Left ventricle myocardium superior (tissue), 1 donor: Measurements from ENCODE around the gene TNFSF13B. TPM values are rescaled to one million over a fixed set of nuclear protein-coding genes. Genes with fewer than 3 reads are reported as not detected.
A peak's percentile ranks its signal among the peaks of the same experiment; 100 is the strongest.
"Not testable (repeated sequence)": the region's sequence is repeated elsewhere in the genome, so short reads cannot be mapped to it uniquely, and the experiment has no call there.

Experiments
- ATAC-seq: fragments of 200-7000 bp; cut with Tn5 transposase; one replicate; pipeline ENCODE4 v1.9.1; 2020; ENCODE audit warnings: mild to moderate bottlenecking, moderate library complexity
- DNase-seq: peaks from one replicate; pipeline ENCODE4 v3.0.0-alpha.2; 2020
- intact Hi-C: fragments of 100-400 bp; cut with micrococcal nuclease; formaldehyde crosslinking; loops from one replicate; pipeline ENCODE4 v1.11.0; 2022
- long read RNA-seq: library from polyadenylated mRNA; unstranded; transcript quantifications from one replicate; pipeline ENCODE4 v2.0.0, GENCODE V29; 2021
- total RNA-seq: library from RNA; stranded (reverse); fragmentation: NEBNext Ultra II Directional; extraction: Animal tissue kit (Norgen Biotek cat#: 25700); gene quantifications from one replicate; pipeline ENCODE4 v1.2.1, GENCODE V29; 2021
- donor health status: DM: no; HTN: yes; CAD: no; lungs with severe emphysema.

TNFSF13B gene, protein sequence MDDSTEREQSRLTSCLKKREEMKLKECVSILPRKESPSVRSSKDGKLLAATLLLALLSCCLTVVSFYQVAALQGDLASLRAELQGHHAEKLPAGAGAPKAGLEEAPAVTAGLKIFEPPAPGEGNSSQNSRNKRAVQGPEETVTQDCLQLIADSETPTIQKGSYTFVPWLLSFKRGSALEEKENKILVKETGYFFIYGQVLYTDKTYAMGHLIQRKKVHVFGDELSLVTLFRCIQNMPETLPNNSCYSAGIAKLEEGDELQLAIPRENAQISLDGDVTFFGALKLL
- 1.8 TPM for total RNA-seq
- long read RNA-seq, result 0 reads

DNA sequence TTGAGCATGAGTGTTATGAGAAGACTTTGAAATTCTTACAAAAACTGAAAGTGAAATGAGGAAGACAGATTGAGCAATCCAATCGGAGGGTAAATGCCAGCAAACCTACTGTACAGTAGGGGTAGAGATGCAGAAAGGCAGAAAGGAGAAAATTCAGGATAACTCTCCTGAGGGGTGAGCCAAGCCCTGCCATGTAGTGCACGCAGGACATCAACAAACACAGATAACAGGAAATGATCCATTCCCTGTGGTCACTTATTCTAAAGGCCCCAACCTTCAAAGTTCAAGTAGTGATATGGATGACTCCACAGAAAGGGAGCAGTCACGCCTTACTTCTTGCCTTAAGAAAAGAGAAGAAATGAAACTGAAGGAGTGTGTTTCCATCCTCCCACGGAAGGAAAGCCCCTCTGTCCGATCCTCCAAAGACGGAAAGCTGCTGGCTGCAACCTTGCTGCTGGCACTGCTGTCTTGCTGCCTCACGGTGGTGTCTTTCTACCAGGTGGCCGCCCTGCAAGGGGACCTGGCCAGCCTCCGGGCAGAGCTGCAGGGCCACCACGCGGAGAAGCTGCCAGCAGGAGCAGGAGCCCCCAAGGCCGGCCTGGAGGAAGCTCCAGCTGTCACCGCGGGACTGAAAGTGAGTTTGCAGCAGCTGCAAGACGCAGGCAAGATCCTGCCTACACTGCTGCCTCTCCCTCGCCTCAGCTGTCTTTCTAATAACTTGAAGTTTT, at the start of gene TNFSF13B:
TSS of gene TNFSF13B (plus strand) at position 118 of the 728 bp plus-strand sequence. CDS start at position 296, 178 bp downstream.
- DNase-seq, result peak; percentile 63
- ATAC-seq, result peak; percentile 78
- intact Hi-C loops, result no loop called here

DNA sequence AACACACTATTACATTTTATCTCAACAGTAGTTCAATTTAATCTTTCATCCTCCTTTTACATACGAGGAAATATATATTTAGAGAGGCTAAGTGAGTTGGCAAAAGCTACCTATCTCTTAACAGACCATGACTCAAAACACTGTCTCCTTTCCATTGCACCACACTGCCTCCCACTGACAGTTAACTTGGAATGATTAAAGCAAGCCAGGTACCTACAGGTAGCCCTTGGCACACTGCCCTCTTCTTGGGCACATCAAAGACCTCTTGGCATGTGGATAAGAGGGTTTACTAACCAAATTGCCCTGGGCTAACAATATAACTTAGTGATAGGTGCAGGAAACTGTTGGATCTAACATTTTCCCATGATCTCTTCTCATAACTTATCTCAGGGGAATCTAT, 49.5 kb upstream of the TNFSF13B start:
- intact Hi-C loops, result no loop called here
- no peak for ATAC-seq

DNA sequence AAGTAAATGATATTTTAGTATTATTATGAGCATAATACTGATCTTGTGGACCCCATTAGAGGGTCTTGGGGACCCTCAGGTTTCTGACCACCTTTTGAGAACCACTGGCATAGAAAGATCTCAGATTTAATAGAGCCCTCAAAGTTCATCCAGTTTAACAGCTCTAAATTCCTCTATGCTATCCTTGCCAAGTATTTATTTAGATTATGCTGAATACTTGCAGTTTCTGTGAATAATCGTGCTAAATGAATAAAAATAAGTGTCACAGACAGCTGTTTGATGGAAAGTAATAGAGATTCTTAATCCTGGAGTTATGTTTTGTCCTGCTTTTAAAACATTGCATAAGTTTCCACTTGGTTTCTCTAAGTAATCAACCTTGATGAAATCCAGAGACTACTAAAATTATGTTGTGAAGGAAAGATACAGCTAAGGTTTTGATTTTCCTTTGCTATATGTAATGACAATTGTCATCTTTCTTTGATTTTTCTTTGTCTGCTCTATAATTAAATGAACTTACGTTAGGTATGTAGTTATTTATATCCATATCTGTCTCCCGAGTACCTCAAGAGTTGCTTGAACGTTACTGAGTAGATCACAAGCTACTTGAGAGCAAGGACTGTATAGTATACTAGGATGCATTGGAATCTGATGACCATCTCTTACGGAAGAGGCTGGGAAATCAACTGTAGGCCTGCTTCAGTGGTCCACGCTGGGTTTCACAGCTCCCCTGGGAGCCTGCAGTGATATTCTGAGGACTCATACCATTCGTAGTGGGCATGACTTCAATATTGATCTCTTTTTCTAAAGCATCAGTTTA, 45.6 kb upstream of the TNFSF13B start:
- ATAC-seq (peak; percentile 35), DNase-seq (no peak)
- intact Hi-C loops, result no loop called here

More for the DNA sequence above, 49.5 kb upstream of the TNFSF13B start:
- DNase-seq, result no peak

DNA sequence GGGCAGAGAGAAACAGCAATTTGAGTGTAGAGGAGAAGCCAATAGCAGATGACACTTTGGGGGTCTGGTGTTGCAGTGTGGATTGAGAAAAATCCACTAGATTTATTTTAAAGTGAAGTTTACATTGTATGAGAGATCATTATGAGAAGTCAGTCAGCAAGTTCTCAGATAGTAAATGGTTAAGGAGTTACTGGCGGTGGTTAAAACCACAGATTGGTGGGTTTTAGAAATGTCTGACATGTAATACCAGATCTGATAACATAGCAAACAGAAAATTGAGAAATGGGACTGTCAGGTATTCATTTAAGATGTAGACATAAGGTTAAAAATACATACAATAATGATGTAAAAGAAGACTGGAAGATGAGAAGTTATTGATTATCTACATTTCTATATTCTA, 44.1 kb upstream of the TNFSF13B start:
- intact Hi-C loops, result no loop called here
- DNase-seq (no peak), ATAC-seq (no peak)

DNA sequence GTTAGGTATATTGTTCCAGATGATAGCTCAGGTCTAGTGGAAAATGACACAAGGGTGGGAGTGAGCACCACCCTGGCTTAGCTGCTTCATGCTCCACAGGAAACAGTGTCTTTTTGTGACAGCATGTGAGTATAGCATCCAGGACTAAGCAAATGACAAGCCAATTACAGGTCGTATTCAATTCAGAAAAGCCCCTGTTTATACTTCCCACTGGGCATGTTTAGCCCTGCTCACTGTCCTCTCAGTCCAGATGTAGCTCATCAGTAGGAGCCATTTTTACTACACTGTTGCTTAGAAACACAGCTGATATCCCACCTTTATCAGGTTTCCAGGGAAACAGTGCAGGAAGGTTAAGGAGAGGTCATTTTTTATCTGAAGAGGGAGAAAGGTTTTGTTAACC, 43.3 kb upstream of the TNFSF13B start:
- DNase-seq (no peak), ATAC-seq (peak; percentile 56)
- intact Hi-C loops, result no loop called here

DNA sequence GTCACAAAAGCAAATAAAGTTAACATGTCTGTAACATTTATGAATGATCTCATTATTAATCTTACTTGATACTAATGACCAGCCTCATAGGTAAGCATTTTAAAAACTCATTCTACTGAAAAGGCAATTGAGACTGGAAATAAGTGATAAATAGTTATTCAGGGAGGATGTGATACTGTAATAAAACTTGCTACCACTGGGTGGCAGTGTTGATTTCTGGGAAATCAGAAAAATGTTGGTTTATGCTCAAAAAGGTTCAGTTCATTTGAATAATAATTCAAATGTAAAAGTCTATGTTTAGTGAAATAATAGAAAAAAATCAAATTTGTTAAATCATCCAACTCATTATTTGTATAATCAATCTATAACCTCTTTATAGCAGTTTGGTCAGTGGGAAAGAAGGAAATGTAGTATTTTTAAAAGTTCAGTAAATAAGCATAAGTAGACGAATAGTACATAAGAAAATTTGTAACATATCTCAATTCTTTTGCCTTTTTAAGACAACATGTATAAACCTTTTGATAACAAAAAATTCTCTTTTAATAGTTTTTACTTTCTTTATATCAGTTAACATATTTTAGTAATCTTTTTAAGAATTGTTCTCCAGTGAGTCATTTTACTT, 41.8 kb upstream of the TNFSF13B start:
- intact Hi-C loops, result no loop called here

DNA sequence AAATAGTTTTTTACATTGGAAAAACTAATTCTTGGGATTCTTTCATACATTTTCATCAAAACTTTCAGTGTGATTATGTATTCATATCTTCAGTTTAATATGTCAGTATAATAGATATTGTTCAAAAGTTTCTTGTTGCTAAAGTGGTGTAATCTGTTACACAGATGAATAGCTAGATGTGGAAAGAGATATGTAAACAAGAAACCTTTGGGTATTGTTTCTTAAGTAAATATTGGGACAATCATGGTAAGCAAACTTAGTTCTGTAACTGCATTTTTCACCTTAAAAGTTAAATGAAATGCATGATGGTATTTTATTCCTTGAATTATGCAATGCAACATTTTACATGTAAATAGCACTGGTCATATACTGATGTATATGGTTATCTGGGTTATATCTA, 39.1 kb upstream of the TNFSF13B start:
- intact Hi-C loops, result no loop called here
- ATAC-seq (no peak), DNase-seq (no peak)

More for the DNA sequence above, 41.8 kb upstream of the TNFSF13B start:
- DNase-seq, result no peak
- no peak for ATAC-seq

DNA sequence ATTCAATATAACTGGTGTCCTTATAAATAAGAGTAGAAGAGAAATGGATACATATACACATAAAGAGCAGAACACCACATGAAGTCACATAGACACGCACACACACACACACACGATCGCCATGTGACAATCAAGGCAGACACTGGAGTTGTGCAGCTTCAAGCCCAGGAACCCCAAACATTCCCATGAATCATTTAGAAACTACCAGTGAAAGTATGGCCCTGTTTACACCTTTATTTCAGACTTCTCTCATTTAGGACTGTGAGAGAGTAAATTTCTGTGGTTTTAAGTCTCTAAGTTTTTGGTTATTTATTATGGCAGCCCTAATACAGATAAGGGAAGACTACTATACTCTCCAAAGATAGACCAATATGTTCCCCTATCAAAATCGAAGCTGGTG, 20.4 kb upstream of the TNFSF13B start:
- intact Hi-C loops, result no loop called here
- ATAC-seq (no peak), DNase-seq (no peak)

DNA sequence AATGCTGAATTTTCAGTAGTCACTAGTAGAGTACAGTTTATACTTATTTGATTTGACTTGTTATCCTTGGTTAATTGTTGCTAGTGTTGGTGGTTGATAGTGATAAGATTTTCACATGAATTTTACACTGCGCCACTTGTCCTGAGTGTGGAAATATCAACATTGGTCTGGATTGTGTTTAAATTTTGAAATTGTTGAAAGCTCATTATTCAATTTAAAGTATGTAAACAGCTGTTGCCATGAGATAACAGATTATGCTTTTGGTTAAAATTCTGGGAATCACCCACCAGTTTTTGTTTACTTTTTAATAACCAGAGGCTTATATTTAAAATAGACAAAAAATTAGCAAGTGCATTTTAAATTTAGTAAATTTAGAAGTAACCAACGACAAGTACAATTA, 12.3 kb upstream of the TNFSF13B start:
- DNase-seq (no peak), ATAC-seq (no peak)
- intact Hi-C loops, result no loop called here

DNA sequence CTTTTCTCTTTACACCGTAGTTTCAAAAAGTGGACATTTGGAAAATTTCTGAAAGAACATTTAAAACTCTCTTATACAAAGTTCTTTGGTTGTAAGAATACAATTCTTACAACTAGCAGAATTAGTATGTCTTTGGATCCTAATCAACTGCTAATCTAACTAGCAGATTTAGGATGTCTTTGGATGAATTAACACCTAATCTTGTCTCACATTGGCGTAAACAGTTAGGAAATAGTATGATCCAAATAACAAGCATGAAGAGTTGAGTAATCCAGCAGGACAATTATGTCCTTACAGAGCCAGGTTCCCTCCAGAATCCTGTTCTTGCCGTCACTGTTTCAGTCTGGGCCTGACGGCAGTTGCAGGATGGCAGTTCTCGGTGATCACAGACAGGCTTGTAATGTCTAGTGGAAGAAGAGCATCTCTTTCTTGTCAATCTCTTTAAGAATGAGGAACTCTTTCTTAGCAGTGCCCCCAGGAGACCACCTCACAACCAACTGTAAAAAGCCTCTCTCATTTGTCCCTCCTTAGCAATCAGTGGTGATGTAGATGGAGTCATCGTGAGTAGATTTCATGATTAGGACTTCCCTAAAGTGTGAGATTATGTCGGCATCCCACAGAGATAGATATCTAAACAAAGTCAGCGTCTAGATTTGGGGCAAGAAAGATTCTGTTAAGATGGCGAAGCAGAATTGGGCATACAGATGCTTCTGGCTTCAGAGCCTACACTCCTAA, 5.7 kb upstream of the TNFSF13B start:
- intact Hi-C loops, result no loop called here
- DNase-seq (no peak), ATAC-seq (no peak)

DNA sequence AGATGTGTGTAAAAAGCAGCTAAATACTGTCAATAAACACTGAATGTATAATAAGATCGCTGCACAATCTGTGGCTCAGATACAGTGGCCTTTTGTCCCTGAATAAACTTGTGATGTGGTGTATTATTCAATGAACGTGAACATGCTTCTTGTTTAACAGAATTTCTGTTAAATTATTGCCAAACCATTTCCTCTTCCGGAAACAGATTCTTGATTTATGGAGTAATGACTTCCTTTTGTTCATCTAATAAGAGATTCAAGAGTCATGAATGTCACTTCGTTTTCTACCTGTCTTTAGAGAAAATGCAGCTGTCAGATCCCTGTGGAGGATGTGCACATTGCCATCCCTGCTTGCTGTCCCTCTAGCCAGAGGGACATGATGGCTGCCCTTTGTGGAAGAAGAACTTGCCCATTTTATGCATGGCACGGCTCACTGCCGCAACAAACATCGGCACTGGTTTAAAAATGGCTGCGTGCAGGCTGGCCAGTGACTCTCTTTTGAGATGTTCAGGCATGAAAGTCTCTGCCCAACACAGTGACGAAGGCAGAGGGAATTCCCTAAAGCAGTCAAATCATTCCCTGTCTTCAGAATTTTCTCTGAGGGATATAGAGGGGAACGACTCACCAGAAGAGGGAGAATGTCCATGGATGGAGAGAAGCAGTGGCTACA, 3.1 kb upstream of the TNFSF13B start:
- intact Hi-C loops, result no loop called here
- DNase-seq (peak; percentile 18), ATAC-seq (no peak)

DNA sequence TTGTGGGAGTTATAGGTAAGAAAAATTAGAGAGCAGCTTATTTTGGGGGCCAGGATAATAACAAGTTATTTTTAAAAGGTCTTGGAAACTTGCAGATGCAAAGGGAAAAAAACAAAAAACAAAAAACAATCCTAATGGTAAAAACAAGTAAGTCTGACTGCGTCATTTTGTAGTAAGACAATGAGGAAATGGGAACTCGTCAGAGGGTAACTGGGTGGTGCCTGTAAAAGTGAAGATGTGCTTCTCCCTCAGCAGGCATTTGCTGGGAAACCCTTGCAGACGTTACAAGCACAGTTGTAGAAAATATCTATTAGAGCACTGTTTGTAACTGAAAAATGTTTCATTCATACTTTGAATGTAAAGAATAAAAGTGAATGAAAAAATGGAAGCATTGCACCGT, 2.2 kb upstream of the TNFSF13B start:
- DNase-seq (no peak), ATAC-seq (no peak)
- intact Hi-C loops, result no loop called here

DNA sequence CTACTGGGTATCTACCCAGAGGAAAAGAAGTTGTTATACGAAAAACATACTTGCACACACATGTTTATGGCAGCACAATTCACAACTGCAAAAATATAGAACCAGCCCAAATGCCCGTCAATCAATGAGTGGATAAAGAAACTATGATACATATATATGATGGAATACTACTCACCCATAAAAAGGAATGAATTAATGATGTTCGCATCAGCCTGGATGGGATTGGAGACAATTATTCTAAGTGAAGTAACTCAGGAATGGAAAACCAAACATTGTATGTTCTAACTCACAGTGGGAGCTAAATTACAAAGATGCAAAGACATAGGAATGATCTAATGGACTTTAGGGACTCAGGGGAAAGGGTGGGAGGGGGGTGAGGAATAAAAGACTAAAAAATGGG, 1.7 kb upstream of the TNFSF13B start:
- intact Hi-C loops, ATAC-seq, DNase-seq: not testable (repeated sequence)

DNA sequence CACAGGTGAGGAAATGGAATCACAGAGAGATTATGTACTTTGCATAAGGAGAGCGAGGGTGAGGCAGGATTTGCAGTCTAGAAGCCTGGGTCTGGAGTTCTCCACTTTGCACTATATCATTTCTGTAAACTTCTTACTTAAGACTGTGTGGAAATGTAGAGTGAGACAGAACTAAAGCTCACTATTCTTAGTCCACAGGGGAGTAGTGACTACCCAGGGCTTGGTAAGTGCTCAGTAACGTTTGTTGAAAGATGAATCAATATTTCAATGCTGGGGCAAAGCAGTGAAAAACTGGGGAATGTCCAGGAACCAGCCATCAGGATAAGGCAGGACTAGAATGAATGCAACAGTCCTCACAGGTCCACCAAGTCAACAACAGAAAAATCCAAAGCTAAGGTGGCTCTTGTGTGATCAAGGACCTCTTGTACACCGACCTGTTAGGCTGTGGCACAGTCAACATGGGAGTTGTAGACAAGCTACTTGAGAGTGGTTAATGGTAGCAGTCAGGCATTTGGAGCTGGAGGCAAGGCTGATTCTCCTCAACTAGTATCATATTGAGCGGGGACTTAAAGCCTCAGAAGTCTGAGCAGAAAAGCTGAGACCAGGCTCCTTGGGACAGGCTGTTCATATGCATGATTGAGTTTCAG, 929 bp upstream of the TNFSF13B start:
- no peak for DNase-seq
- intact Hi-C loops, result no loop called here
- no peak for ATAC-seq

DNA sequence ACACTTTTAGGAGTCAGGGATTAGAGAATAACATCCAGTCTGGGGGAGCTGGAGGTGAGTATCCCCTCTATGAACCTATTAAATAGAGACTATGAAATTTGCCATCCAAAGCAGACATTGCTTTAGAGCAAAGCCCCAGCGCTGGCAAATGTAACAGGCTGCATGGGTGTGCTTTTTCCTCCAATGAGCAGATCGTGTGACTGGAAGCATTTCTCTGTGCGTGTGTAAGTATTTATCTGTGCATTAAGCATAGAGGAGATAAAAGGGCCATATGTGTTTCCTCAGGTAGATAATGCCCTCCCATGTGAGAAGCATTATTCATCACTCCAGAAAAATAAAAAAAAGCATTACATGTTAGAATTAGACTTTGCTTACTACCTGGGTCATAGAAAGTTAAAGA, 924 bp downstream of the TNFSF13B start:
- intact Hi-C loops, result no loop called here

DNA sequence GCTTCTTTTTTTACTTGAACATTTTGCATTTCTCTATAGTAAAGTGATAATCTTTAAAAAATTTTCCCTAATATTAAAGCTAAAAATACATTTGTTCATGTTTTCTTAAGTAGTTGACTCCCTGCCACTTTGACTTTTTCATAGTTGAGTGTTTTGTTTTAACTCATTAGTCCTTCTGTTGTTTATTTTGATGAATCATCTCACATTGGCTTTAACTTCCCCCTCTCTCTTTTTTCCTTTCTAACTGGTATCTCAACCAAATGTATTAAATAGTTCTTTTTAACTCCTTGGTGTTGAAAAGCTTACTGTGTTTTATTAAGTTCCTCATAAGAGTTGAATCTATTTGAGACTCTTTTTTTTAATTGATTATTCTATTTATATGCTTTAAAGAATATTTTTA, 2.8 kb downstream of the TNFSF13B start:
- no peak for DNase-seq
- intact Hi-C loops, result no loop called here
- no peak for ATAC-seq

More for the DNA sequence above, 924 bp downstream of the TNFSF13B start:
- DNase-seq (no peak), ATAC-seq (peak; percentile 38)

DNA sequence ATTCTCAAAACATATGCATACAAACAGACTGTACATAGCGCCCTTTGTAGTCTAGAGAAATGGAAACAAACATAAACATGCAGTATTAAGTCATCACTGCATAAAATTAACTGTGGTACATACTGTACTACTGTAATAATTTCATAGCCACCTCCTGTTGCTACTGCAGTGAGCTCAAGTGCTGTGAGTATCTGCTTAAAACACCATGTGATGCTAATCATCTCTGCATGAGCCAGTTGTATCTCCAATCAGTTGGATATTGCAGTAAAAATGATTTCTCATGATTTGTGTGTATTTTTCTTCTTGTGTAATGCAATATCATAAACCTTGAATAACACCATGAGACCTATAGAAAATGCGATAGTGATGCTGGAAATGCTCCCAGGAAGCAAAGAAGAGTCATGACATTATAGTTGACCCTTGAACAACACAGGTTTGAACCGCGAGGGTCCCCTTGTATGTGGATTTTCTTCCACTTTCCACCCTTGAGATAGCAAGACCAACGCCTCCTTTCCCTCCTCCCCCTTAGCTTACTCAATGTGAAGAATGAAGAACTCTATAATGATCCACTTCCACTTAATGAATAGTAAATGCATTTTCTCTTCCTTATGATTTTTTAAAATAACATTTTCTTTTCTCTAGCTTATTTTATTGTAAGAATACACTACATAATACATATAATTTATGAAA, 4.1 kb downstream of the TNFSF13B start:
- ATAC-seq (no peak), DNase-seq (no peak)
- intact Hi-C loops, result no loop called here
